Ishikawa (cell line): ENCODE measurements around the gene ZMIZ1.

ENCODE experiments used
- CEBPB ChIP-seq: IDR thresholded peaks from 2 replicates; pipeline ENCODE4 v1.6.1; 2012
- CREB1 ChIP-seq: IDR thresholded peaks from 2 replicates; pipeline ENCODE4 v1.6.1; 2012; ENCODE audit warnings: low read depth
- EGR1 ChIP-seq: IDR thresholded peaks from 2 replicates; pipeline ENCODE4 v1.6.1; 2012
- EP300 ChIP-seq: IDR thresholded peaks from 2 replicates; pipeline ENCODE4 v1.6.1; 2012; ENCODE audit warnings: borderline replicate concordance
- FOXM1 ChIP-seq: IDR thresholded peaks from 2 replicates; pipeline ENCODE4 v1.6.1; 2012; ENCODE audit warnings: low read depth, borderline replicate concordance
- NFIC ChIP-seq: IDR thresholded peaks from 2 replicates; pipeline ENCODE4 v1.6.1; 2012
- RAD21 ChIP-seq: IDR thresholded peaks from 2 replicates; pipeline ENCODE4 v1.6.1; 2012; ENCODE audit warnings: low read depth
- REST ChIP-seq: IDR thresholded peaks from 2 replicates; pipeline ENCODE4 v1.6.1; 2012; ENCODE audit warnings: low read depth, mild to moderate bottlenecking
- TAF1 ChIP-seq: IDR thresholded peaks from 2 replicates; pipeline ENCODE4 v1.6.1; 2012; ENCODE audit warnings: low read depth, mild to moderate bottlenecking
- TCF12 ChIP-seq: IDR thresholded peaks from 2 replicates; pipeline ENCODE4 v1.6.1; 2012; ENCODE audit warnings: low read depth
- TEAD4 ChIP-seq: IDR thresholded peaks from 2 replicates; pipeline ENCODE4 v1.6.1; 2012
- USF1 ChIP-seq: IDR thresholded peaks from 2 replicates; pipeline ENCODE4 v1.6.1; 2012
- YY1 ChIP-seq: IDR thresholded peaks from 2 replicates; pipeline ENCODE4 v1.6.1; 2012; ENCODE audit warnings: low read depth
- ZBTB7A ChIP-seq: IDR thresholded peaks from 2 replicates; pipeline ENCODE4 v1.6.1; 2012; ENCODE audit warnings: low read depth
- TF ChIP-seq, protein P1 (sequence below): IDR thresholded peaks from 2 replicates; pipeline ENCODE4 v1.6.1; 2012

ZMIZ1 gene

GRCh38 chr10:79282388-79282787 lies 213.6 kb downstream of the ZMIZ1 start:
- TF ChIP-seq TCF12 = no peak
- TF ChIP-seq YY1 = no peak
- no peak for TF ChIP-seq RAD21
- no peak for TF ChIP-seq CREB1
- TF ChIP-seq TAF1 = no peak
- TF ChIP-seq TEAD4 = no peak
- no peak for TF ChIP-seq ZBTB7A
- no peak for TF ChIP-seq EP300
- no peak for TF ChIP-seq CEBPB
- TF ChIP-seq, protein P1, sequence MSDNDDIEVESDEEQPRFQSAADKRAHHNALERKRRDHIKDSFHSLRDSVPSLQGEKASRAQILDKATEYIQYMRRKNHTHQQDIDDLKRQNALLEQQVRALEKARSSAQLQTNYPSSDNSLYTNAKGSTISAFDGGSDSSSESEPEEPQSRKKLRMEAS = no peak
- no peak for TF ChIP-seq FOXM1
- TF ChIP-seq NFIC = no peak
- no peak for TF ChIP-seq REST

DNA sequence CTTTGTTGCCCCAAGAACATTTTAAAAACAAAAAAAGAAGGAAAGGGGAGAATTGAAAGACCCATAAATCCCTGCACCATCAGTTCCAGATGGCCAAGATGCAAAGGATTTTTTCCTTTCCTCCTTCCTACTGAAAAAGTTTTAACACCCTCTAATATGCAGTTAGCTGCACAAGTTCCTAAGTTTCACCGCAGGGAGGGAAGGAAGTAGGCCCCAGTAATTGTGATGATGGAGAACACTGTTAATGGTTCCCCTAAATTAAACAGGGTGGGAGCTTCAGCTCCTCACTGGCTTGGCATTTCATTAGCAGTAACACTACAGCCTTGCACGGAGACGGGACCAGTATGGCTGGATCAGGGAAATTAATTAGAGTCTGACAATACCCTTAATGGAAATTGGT lies 214.8 kb downstream of the ZMIZ1 start:
- TF ChIP-seq EGR1 (no peak), TCF12 (no peak)

DNA sequence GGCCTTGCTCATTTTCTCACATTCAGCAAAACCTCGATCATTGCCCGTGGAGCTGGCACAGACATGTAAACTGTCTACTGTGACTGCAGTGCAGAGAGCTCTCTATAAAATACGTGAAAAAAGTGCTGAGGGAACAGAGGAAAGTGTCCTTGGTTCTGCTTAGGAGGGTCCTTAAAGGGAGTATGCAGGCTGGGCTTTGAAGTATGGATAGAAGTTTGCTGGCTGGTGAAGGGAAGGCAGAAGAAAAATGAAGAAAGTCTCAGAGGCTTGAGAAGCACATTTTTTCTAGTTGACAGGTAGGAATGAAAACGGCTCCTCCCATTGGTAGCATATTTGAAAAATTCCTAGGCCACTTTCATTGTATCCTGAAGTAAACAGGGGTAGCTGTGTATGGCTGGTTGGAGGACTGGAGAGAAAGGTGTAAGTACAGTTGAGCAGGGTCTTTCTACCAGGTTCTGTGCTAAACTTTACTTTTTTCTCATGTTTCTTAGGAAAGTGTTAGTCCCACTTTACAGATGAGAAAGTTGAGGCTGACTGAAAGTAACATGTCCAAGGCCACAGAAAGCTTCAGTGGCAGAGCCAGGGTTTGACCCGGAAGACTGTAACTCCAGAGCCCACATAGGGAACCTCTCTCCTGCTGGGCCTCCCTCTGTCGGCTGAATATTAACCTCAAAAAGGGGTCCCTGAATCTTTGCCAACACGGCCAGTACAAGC lies 215.5 kb downstream of the ZMIZ1 start:
- no peak for TF ChIP-seq NFIC
- no peak for TF ChIP-seq EGR1
- no peak for TF ChIP-seq REST
- TF ChIP-seq TEAD4 = no peak
- TF ChIP-seq TAF1 = no peak
- no peak for TF ChIP-seq EP300
- no peak for TF ChIP-seq FOXM1
- no peak for TF ChIP-seq YY1
- TF ChIP-seq ZBTB7A = no peak
- no peak for TF ChIP-seq RAD21
- TF ChIP-seq CEBPB = no peak
- no peak for TF ChIP-seq USF1
- TF ChIP-seq TCF12 = no peak

DNA sequence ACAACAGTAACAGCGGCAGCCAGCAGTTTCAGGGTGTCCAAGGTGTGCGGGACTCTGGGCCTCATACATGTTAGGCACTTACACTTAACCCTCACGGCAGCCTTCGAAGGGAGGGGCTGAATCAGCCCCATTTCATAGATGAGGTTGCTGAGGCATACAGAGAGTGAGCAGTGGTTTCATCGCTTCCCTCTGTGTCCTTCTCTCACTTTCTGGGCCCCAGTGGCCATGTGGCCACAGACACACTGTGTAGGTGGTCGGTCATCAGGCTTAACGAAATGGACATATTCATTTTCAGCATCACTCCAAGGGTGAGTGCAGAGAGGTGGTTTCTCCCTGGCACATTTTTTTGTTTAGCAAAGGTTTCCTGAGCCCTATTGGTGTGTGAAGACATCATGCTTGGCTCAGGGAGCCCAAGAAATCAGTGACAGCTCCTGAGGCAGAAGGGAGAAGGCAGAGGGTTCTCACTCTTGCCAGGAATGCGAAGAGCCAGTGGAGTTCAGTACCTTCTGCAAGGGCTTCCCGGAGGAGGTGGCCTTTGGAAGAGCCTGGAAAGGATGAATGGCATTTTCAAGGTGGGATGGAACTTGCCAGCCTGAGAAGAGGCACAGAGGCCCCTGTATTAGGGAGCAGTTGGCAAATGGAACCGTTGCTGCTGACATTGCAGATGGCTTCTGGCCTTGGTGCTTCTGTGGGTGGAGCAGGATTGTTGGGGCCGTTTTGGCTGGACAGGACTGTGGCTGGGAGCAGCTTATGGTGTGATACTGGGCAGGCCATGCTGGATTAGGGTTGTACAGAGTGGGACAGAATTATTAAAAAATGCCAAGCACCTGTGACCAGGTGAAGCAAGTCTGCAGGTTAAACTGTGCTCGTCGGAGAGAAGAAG lies 216.8 kb downstream of the ZMIZ1 start:
- TF ChIP-seq ZBTB7A (no peak), REST (no peak)

GRCh38 chr10:79286318-79286951 lies 217.7 kb downstream of the ZMIZ1 start:
- TF ChIP-seq YY1 = no peak
- no peak for TF ChIP-seq NFIC
- no peak for TF ChIP-seq EGR1
- TF ChIP-seq CEBPB = no peak
- TF ChIP-seq, protein P1 = no peak
- TF ChIP-seq USF1 = no peak
- no peak for TF ChIP-seq REST
- no peak for TF ChIP-seq EP300
- no peak for TF ChIP-seq ZBTB7A
- no peak for TF ChIP-seq TAF1
- TF ChIP-seq TEAD4 = no peak
- TF ChIP-seq CREB1 = no peak
- no peak for TF ChIP-seq TCF12
- TF ChIP-seq RAD21 = no peak
- no peak for TF ChIP-seq FOXM1
